Natural killer cell (primary cell): ENCODE results near the gene ZNF850. TPM values are rescaled to one million over a fixed set of nuclear protein-coding genes. Genes with fewer than 3 reads are reported as not detected.
"Not testable (repeated sequence)": the region's sequence is repeated elsewhere in the genome, so short reads cannot be mapped to it uniquely, and the experiment has no call there.

Source experiments
- ATAC-seq, 3 donors: fragments of 150-1000 bp in 2 of 3; fragments of 200-7000 bp in 1 of 3; cut with Tn5 transposase; 1 replicate in 1 of 3; 2 replicates in 2 of 3; pipeline ENCODE4 v1.10.0; 2021; ENCODE audit warnings: mild to moderate bottlenecking in 2 of 3, moderate library complexity in 2 of 3
- DNase-seq, 2 donors: peaks; one replicate each; pipeline versions ENCODE4 v3.0.0 to v3.0.0-alpha.2; 2013 to 2021; ENCODE audit warnings: mixed read lengths in 1 of 2
- H3K27ac ChIP-seq: one replicate; pipeline ENCODE4 v1.5.1; 2013; ENCODE audit warnings: mild to moderate bottlenecking, low read length
- H3K27me3 ChIP-seq: one replicate; pipeline ENCODE4 v1.6.1; 2013; ENCODE audit warnings: low read length; ENCODE audit not compliant: control insufficient read depth, insufficient read depth
- H3K36me3 ChIP-seq: one replicate; pipeline ENCODE4 v1.6.1; 2013; ENCODE audit warnings: low read length; ENCODE audit not compliant: control insufficient read depth, insufficient read depth
- H3K4me1 ChIP-seq: one replicate; pipeline ENCODE4 v1.6.1; 2013; ENCODE audit warnings: low read length; ENCODE audit not compliant: control insufficient read depth, insufficient read depth
- H3K4me3 ChIP-seq: one replicate; pipeline ENCODE4 v1.5.1; 2013; ENCODE audit warnings: low read length
- H3K9me3 ChIP-seq: one replicate; pipeline ENCODE4 v1.6.1; 2013; ENCODE audit warnings: low read length; ENCODE audit not compliant: control insufficient read depth, insufficient read depth
- H3K27ac Mint-ChIP-seq, 2 donors: one replicate each; pipeline ENCODE4 v1.8.0; 2022; ENCODE audit warnings: mild to moderate bottlenecking in 2 of 2, mixed read lengths in 2 of 2, moderate library complexity in 1 of 2
- H3K27me3 Mint-ChIP-seq, 2 donors: one replicate each; pipeline ENCODE4 v1.8.0; 2022; ENCODE audit warnings: low read depth in 2 of 2, mixed read lengths in 2 of 2
- H3K36me3 Mint-ChIP-seq: one replicate; pipeline ENCODE4 v1.8.0; 2022; ENCODE audit warnings: mixed read lengths
- H3K4me1 Mint-ChIP-seq, 2 donors: one replicate each; pipeline ENCODE4 v1.8.0; 2022; ENCODE audit warnings: mixed read lengths in 2 of 2
- H3K4me3 Mint-ChIP-seq: one replicate; pipeline ENCODE4 v1.8.0; 2022; ENCODE audit warnings: mild to moderate bottlenecking, moderate library complexity, mixed read lengths
- H3K9me3 Mint-ChIP-seq, 2 donors: one replicate each; pipeline ENCODE4 v1.8.0; 2022; ENCODE audit warnings: mixed read lengths in 2 of 2
- CTCF ChIP-seq: fragments of 200-600 bp; IDR thresholded peaks from one replicate; pipeline ENCODE4 v1.8.0; 2022; ENCODE audit warnings: antibody characterized with exemption
- WGBS: methylation state at CpG from one replicate; pipeline ENCODE4 v1.1.7; 2013; ENCODE audit warnings: missing lambda C conversion rate; ENCODE audit not compliant: insufficient coverage; 5-methylcytosine and 5-hydroxymethylcytosine counted together
- intact Hi-C: fragments of 100-400 bp; cut with micrococcal nuclease; formaldehyde crosslinking; loops from one replicate; pipeline ENCODE4 v1.14.2; 2022
- total RNA-seq, 4 donors: library from RNA; stranded (reverse); fragments of 120-200 nt in 1 of 4; gene quantifications; one replicate each; pipeline versions ENCODE4 v1.2.3 to v1.2.4, GENCODE V29; 2013 to 2022

Gene ZNF850
- total RNA-seq, 3 donors from 2014 or later (not counting 1 experiment from before 2014, with no cell fraction given), result 1.7 to 4.3 (median 4.2) TPM

DNA sequence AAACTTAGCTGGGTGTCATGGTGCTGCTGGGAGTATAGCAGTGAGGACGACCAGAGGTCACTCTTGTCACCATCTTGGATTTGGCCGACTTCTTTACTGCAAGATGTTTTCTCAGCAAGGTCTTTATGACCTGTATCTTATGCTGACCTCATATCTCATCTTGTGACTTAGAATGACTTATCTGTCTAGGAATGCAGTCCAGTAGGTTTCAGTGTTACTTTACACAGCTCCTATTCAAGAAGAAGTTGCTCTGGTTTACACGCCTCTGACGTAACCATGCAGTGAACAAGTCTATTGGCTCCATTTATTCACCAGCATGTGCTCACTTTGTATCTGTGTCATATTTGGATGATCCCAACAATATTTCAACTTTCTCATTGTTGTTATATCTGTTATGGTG, 26.7 kb downstream of the ZNF850 start:
- Histone ChIP-seq H3K27ac (no peak overlapping the region), H3K9me3 (peaks cover 85% of the 10 kb centered on the region), H3K4me3 (no peak overlapping the region), H3K27me3 (no peaks in the 10 kb centered on the region), H3K4me1 (no peaks in the 10 kb centered on the region), H3K36me3 (peaks cover 11% of the 10 kb centered on the region)
- Mint-ChIP-seq H3K9me3 (peaks cover 8 to 23% of the 10 kb centered on the region in 2 donors), H3K4me1 (no peaks in the 10 kb centered on the region), H3K27me3 (no peaks in the 10 kb centered on the region), H3K27ac (no peak overlapping the region), H3K36me3 (peaks cover 39% of the 10 kb centered on the region), H3K4me3 (no peak overlapping the region)
- 100% methylated on average over 4 of the region's 4 CpGs for WGBS
- TF ChIP-seq CTCF, result no peak
- DNase-seq (no peak), ATAC-seq (no peak)
- intact Hi-C loops, result no loop called here

DNA sequence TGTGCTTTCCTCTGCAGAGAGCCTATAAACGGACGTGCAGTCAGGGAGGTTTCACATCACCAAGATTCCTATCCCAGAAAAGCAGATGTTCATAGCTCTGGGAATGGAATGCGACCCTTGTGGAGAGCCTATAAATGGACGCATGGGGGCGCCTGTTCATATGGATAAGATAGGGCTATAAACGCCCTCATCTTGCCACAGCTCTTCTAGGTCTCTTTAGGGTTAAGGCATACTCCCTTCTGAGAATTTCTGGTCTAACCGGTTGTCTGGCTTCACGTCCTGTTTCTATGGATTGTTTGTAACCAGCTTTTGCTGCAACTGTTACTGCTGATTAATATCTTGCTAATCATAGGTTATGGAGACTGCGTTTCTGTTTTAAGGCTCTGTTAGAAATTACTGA, 36.4 kb downstream of the ZNF850 start:
- WGBS, result 84% methylated on average over 5 of the region's 9 CpGs
- H3K4me1 ChIP-seq, H3K27me3 Mint-ChIP-seq, H3K4me1 Mint-ChIP-seq, ATAC-seq, H3K4me3 Mint-ChIP-seq, H3K4me3 ChIP-seq, H3K27ac Mint-ChIP-seq, H3K27ac ChIP-seq, DNase-seq, H3K36me3 ChIP-seq, H3K27me3 ChIP-seq: not testable (repeated sequence)
- H3K36me3 Mint-ChIP-seq, result peaks cover 91% of the 10 kb centered on the region
- H3K9me3 Mint-ChIP-seq, result peaks cover 22 to 68% of the 10 kb centered on the region in 2 donors
- H3K9me3 ChIP-seq, result peaks cover 51% of the 10 kb centered on the region
- intact Hi-C loops, result loop anchor here (10.0 kb wide), 1 partner anchor 139 kb away; no protein-coding TSS in a partner anchor

DNA sequence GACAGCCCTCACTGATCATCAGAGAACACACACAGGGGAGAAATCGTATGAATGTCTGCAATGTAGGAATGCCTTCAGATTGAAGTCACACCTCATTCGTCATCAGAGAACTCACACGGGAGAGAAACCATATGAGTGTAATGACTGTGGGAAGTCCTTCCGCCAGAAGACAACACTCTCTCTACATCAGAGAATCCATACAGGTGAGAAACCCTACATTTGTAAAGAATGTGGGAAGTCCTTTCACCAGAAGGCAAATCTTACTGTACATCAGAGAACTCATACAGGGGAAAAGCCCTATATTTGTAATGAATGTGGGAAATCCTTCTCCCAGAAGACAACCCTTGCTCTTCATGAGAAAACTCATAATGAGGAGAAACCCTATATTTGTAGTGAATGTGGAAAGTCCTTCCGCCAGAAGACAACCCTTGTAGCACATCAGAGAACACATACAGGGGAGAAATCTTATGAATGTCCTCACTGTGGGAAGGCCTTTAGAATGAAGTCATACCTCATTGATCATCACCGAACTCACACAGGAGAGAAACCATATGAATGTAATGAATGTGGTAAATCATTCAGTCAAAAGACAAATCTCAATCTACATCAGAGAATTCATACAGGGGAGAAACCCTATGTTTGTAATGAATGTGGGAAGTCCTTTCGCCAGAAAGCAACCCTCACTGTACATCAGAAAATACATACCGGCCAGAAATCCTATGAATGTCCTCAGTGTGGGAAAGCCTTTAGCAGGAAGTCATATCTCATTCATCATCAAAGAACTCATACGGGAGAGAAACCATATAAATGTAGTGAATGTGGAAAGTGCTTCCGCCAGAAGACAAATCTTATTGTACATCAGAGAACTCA, 52.7 kb downstream of the ZNF850 start:
- no peak overlapping the region for H3K4me3 ChIP-seq
- H3K9me3 Mint-ChIP-seq, result peaks cover 14 to 35% of the 10 kb centered on the region in 2 donors
- H3K36me3 ChIP-seq, result peaks cover 40% of the 10 kb centered on the region
- no peak for TF ChIP-seq CTCF
- no peak for ATAC-seq
- DNase-seq, result no peak
- H3K36me3 Mint-ChIP-seq, result peaks cover 53% of the 10 kb centered on the region
- WGBS, result 100% methylated on average over 2 of the region's 10 CpGs
- H3K27ac Mint-ChIP-seq, result no peak overlapping the region
- no peaks in the 10 kb centered on the region for H3K27me3 Mint-ChIP-seq
- intact Hi-C loops, result loop anchor here (10.0 kb wide), 1 partner anchor 405 kb away; no protein-coding TSS in a partner anchor
- H3K9me3 ChIP-seq, result peaks cover 61% of the 10 kb centered on the region
- no peaks in the 10 kb centered on the region for H3K27me3 ChIP-seq
- no peaks in the 10 kb centered on the region for H3K4me1 ChIP-seq
- no peaks in the 10 kb centered on the region for H3K4me1 Mint-ChIP-seq
- H3K4me3 Mint-ChIP-seq, result peak overlapping the region; percentile 13
- no peak overlapping the region for H3K27ac ChIP-seq

DNA sequence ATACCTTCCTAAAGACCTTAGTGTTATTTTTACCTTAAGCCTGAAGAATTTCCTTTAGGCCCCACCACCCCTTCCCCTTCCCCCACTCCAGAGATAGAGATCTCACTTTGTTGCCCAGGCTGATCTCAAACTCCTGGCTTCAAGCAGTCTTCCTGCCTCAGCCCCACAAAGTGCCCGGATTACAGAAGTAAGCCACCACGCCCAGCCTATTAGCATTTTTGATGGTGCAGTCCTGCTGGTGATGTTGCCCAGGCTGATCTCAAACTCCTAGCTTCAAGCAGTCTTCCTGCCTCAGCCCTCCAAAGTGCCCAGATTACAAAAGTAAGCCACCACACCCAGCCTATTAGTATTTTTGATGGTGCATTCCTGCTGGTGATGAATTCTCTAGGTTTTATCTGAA, 63.2 kb downstream of the ZNF850 start:
- Histone ChIP-seq H3K36me3 (peaks cover 34% of the 10 kb centered on the region), H3K27ac (no peak overlapping the region), H3K27me3 (no peaks in the 10 kb centered on the region), H3K4me1 (no peaks in the 10 kb centered on the region), H3K9me3 (peaks cover 66% of the 10 kb centered on the region), H3K4me3 (no peak overlapping the region)
- 95% methylated on average over 2 of the region's 2 CpGs for WGBS
- Mint-ChIP-seq H3K27ac (no peak overlapping the region), H3K27me3 (no peaks in the 10 kb centered on the region), H3K4me1 (peaks cover 0 to 11% of the 10 kb centered on the region in 2 donors), H3K4me3 (no peak overlapping the region), H3K36me3 (peaks cover 67% of the 10 kb centered on the region), H3K9me3 (peaks cover 17 to 34% of the 10 kb centered on the region in 2 donors)
- intact Hi-C loops, result no loop called here
- ATAC-seq (no peak), DNase-seq (no peak)
- no peak for TF ChIP-seq CTCF
